GM18873 (cell line): ENCODE data around the gene PEPD.

Experiments
- ATAC-seq: cut with Tn5 transposase; IDR thresholded peaks from one replicate; pipeline ENCODE4 v1.9.1; 2021; ENCODE audit warnings: mild to moderate bottlenecking, moderate library complexity, moderate number of reproducible peaks; ENCODE audit not compliant: unreplicated experiment, low FRiP score

Gene PEPD

DNA sequence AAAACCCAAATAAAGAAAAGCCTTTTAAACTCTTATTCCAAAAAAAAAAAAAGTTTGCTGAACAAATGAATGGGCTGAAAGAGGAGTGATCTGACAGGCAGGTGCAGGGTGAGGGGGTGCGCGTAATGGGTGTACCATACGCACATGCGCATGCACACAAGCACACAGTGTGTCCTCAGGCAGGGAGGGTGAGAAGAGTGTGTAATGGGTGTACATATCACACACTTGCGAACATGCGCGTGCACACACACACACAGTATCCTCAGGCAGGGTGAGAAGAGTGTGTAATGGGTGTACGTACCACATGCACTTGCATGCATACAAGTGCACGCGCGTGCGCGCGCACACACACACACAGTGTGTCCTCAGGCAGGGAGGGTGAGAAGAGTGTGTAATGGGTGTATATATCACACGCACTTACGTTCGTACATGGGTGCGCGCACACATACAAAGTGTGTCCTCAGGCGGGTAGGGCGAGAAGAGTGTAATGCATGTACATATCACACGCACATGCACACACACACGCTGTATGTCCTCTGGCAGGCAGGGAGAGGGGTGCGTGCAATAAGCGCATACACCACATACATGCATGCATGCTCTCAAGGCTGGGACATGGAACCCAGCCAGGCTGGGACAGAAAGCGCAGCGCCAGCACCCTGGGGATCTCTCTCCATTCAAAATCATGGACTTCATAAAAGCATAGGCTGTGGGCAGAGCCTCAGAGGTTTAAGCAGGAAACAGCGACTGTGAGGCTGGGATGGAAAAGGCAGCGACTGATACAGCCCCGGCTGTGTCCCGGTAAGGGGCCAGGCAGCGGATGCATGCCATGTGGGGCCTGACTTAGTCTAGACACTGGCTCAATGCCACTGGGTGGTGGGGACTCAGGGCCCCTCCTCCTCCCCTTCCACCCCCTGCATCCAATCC lies 77.7 kb downstream of the PEPD start:
- no peak for ATAC-seq

- no peak for ATAC-seq
Measured at GRCh38 chr19:33442706-33443105, 78.9 kb downstream of the PEPD start.

DNA sequence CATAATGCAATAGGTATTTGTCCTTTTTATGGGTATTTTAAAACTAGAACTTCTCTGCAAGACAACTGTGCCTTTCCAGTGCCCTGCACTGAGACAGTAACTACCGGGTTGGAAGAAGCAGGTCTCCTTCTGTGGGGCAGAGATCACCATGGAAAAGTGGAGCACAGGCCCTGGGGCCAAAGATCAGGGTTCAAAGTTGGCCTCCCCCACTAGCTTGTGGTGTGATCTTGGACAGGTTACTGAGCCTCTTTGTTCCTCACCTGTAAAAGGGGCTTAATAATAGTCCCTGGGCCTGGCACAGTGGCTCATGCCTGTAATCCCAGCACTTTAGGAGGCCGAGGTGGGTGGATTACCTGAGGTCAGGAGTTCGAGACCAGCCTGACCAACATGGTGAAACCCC lies 79.8 kb downstream of the PEPD start:
- no peak for ATAC-seq

- no peak for ATAC-seq
Measured at GRCh38 chr19:33441277-33441699, 80.3 kb downstream of the PEPD start.

GRCh38 chr19:33440682-33441081 lies 80.9 kb downstream of the PEPD start:
- ATAC-seq = no peak

DNA sequence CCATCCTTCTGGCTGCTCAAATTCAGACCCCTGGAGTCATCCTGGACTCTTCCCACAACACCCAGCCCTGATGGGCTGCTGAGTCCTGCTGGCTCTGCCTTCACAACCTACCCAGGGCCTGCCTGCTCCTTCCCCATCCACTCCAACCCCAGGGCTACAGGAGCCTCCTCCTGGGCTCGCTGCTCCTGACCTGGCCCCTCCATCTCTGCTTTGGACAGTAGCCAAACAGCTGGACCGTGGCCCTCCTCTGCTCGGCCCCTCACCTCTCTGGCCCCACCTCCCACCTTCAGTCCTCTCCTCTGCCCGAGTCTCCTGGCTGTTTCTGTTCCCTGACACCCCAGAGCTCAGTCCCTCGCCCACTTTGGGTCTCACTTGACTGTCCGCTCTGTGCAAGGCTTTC lies 81.3 kb downstream of the PEPD start:
- no peak for ATAC-seq

- ATAC-seq = no peak
Measured at GRCh38 chr19:33438987-33439781, 82.4 kb downstream of the PEPD start.

DNA sequence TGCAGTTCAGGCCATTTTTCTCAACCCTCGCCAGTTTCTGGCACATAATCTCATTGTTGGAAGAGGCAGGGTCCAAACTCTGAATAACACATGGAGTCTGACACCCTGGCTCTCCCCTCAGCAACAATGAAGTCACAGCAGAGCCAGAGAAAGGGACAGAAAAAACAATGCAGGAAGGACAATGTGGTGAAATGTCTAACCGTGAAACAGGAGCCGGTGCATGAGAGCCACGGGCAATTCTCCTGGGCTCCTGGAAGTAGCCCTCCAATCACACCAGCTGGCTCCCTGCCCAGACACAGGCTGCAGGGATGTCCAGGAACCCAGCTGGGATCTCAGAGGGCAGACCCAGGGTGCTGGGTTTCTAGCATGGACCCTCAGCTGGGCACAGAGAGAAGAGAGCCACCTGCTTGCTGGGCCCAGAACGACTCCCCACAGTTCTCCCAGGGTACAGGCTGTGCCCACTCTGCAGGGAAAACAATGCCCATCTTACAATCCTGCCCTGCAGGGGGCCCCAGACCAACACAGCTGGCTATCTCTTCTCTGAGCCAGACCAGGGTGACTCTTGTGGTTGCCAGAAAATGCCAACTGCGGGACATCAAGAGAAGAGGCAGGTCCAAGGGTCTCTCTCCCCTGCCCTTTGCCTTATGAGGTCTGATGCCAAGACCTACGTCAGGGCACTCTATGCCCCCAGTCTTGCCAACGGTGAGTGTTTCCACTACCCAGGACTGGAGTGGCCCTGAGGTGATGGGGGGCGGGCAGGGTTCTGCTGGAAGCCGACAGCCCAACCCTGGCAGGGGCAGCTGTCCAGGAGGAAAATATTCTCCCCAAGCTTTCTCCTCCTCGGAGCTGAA lies 83.5 kb downstream of the PEPD start:
- no peak for ATAC-seq

DNA sequence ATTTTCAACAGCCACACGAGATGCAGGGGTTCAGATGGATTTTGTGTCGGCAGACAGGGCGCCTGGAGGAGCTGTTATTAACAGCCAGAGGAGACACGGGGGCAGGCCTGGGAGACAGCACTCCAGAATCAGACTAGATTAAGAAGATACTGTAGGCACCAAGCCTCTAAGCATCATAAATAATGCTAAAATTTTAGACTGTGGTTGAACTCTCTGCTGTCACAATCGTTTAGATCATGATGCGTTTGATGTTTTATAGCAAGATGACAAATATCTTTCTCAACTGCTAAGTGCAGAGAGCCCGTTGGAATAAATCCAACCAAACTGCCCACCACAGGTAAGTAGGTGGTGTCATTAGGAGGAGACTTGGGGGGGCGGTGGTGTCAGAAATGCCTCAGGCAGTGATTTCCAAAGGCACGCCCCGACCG lies 84.2 kb downstream of the PEPD start:
- ATAC-seq = no peak

DNA sequence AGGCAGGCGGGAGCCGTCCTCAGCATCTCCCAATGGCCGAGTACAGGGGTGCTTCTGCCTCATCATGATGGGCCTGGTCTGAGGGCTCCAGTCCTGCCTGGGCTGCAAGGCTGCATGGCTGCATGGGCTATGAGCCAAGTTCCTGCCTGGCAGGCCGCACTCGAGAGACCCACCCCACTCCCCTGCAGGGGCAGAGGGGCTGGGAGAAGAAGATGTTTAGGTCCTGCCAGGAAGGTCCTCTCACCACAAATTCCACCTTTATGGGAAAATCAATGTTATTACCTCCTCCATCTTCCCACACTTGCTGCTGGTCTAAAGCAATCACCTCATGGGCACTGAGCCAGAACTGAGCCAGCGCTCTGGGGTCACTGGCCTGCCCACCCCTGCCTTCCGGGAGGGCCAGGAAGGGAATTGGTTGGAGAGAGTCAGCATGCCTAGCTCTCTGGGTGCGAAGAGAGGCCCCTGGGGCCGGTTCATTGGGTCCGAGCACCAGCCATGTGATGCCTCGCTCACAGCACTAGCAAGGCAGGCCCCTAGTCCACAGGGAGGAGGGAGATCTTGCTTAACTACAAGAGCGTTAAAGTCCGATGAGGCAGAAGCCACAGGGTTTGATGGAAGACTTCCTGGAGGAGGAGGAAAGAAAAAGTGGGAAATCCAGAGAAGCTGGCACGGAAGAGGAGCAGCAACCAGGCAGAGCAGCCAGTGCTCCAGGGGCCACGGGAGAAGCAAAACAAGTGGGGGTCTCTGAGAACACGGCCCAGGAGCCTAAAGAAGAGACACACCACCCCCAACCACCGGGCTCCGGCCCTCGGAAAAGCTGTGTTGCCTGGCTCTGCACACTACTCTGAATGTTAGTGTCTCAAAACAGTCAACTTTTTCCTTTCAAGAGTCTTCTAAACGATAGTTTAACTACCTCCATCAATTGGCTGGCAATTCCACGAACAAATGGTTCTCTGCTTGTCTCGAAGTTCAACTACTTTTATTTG lies 84.9 kb downstream of the PEPD start:
- no peak for ATAC-seq

DNA sequence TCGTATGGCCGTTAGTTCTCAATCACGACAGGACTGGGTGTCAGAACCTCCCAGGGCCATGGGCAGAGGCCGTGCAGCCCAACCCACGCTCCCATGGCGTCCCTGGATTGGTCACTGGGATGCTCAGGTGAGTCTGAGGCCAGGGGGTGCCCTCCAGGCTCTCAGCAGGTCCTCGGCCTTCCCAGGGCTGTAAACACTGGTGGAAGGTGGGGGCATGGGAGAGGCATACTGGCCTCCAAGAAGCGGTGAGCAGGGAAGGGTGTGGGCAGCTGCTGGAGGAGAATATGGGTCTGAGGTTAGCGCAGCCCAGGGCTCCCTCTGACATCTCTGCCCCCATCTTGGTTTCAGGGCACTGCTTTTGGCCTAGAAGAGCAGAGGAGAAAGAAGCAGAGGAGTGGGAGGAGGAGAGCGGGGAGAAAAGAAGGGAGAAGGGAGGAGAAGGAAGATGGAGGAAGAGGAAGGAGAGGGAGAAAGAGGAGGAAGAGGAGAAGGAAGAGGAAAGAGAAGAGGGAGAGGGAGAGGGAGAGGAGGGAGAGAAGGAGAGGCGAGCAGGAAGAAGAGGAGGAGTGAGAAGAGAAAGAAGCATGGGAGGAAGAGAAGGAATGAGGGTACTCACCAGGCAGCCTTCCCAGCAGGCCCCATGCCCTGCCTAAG lies 85.8 kb downstream of the PEPD start:
- no peak for ATAC-seq

DNA sequence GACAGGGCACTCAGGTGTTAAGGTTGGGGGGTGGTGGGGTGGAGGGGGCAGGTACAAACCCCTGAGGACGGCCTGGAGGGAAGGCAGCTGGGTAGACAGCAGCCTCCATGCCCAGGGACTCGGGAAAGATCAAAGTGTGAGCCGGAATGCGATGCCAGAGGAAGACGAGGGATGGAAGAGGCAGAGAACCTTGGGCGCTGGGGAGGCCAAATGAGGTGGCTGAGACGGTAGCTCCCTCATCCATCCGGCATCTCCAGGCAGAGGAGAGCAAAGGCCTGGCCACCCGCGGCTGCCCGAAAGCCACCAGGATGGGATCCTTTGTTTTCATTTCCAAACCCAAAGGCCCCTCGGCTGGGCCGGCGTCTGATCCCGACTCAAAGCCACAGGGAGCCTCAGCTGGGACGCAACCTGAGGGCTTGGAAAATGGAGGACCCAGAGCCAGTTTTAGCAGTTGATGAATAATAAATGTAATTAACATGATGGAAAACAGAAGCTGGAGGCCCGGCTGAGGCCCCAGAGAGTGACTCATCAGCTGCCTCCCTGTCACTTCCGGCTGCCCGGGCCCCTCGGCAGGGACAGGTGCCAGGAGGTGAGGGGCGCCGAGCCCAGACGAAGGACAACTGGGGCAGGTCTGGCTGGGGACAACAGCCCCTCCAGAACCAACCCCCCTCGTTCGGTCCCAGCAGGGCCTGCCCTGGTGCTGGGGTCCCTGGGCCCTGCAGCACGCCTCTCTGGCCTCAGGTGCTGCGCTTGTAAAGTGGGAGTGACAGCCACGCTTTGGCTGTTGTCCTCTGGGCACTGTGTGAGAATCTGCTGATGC lies 86.5 kb downstream of the PEPD start:
- ATAC-seq = no peak

DNA sequence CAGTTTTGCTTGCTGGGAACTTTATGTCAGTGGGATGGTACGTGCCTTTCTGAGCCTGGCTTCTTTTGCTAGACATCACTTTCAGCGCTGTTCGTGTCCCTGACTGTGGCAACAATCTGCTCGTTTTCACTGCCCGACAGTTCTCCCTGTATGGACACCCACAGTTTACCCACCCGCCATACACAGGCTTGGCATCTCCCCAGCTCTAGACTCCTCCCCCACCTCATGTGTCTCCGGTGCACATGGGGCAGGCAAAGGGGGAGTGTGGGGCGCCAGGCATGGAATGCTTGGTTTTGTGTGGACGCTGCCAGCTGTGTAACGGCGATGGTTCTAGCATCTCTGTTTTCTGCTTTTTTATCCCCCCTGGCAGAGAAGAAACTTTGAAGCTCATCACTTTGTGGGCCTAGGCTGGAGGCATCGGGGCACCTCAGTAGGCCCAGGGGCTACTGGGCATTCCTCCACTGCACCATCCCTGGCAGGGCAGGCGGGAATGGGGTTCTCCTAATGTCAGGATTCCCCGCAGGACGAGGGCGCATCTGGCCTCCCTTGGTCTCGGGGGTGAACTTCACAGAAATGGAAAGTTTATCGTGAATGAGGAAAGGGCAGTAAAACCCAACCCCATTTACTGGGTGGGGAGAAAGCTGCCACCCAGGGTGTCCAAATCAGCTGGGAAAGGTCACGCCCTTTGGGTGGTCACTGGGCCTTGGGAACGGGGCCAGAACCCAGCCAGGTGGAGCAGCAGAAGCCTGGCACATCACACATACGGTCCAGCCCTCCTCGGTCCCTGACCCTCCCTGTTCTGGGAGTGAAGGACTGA lies 87.3 kb downstream of the PEPD start:
- no peak for ATAC-seq

- ATAC-seq = no peak
Measured at GRCh38 chr19:33432446-33433170, 89.0 kb downstream of the PEPD start.

DNA sequence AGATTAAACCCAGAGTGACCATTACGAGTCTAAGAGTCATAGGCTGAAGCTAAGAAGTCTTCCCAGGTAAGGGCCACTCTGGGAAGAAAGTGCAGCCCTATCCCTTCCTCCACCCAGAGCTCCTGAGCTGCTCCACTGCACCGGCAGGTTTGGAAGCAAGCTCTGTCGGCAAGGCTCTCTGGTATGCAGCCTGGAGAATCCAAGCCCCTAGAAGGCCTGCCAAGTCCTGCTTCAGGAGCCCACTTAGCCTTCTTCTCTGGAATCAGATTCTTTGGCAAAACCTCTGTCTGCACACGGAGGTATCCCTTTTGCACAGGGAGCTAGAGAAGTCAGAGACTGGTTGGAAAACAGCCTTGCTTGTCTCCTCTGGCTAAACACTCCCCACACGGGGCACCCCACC lies 89.6 kb downstream of the PEPD start:
- ATAC-seq = no peak

DNA sequence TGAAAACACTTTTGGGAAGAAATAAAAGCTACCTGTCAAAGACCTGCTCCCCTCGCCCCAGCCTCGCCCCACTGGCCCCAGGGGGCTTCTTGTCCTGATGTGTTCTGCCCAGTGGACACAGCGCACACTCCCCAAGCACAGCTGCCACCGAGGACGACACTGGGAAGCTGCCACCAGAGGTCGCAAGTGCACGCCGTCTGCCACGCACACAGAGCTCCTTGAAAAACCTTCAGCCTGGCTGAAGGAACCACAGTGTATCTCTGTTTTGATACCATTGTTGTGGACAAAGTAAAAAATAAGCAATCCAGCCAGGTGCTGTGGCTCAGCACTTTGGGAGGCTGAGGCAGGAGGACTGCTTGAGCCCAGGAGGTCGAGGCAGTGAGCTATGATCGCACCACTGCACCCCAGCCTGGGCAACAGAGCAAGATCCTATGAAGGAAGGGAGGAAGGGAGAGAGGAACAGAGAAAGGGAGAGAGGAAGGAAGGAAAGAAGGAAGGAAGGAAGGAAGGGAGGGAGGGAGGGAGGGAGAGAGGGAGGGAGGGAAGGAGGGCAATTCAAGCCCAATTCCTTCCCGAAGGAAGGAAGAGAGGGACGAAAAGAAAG lies 90.8 kb downstream of the PEPD start:
- ATAC-seq = no peak
